Measurements from ENCODE around the gene PSD2. TPM values are rescaled to one million over a fixed set of nuclear protein-coding genes. Genes with fewer than 3 reads are reported as not detected.

Gene PSD2
- polyA plus RNA-seq, 2 donors: 0.02 to 0.04 TPM

GRCh38 chr5:139831624-139832023, 36.0 kb downstream of the PSD2 start:
- 70 to 75% methylated on average over 3 of the region's 3 CpGs for WGBS, 2 donors
- no peaks in the 10 kb centered on the region for H3K4me1 ChIP-seq (ENCODE audit: control insufficient read depth in 2 of 2, insufficient read depth in 2 of 2, low read length in 1 of 2)
- no peak overlapping the region for H3K4me3 ChIP-seq (ENCODE audit: low read depth in 1 of 2, low read length in 2 of 2)
- H3K27ac ChIP-seq (ENCODE audit: low read depth in 2 of 2, low read length in 1 of 2): no peak overlapping the region
- H3K36me3 ChIP-seq (ENCODE audit: control insufficient read depth in 2 of 2, insufficient read depth in 2 of 2, low read length in 1 of 2): no peaks in the 10 kb centered on the region
- H3K27me3 ChIP-seq (ENCODE audit: control insufficient read depth in 1 of 2, insufficient read depth in 2 of 2, low read length in 2 of 2): peaks cover 0 to 2% of the 10 kb centered on the region in 2 donors
- no peaks in the 10 kb centered on the region for H3K9me3 ChIP-seq (ENCODE audit: control insufficient read depth in 2 of 2, insufficient read depth in 1 of 2, low read depth in 1 of 2, low read length in 1 of 2)

GRCh38 chr5:139833525-139833924, 37.9 kb downstream of the PSD2 start:
- Histone ChIP-seq H3K4me3 (ENCODE audit: low read depth in 1 of 2, low read length in 2 of 2) (no peak overlapping the region), H3K27ac (ENCODE audit: low read depth in 2 of 2, low read length in 1 of 2) (no peak overlapping the region), H3K27me3 (ENCODE audit: control insufficient read depth in 1 of 2, insufficient read depth in 2 of 2, low read length in 2 of 2) (peaks cover 0 to 2% of the 10 kb centered on the region in 2 donors), H3K4me1 (ENCODE audit: control insufficient read depth in 2 of 2, insufficient read depth in 2 of 2, low read length in 1 of 2) (no peaks in the 10 kb centered on the region), H3K9me3 (ENCODE audit: control insufficient read depth in 2 of 2, insufficient read depth in 1 of 2, low read depth in 1 of 2, low read length in 1 of 2) (no peaks in the 10 kb centered on the region), H3K36me3 (ENCODE audit: control insufficient read depth in 2 of 2, insufficient read depth in 2 of 2, low read length in 1 of 2) (no peaks in the 10 kb centered on the region)
- 47 to 54% methylated on average over 3 of the region's 3 CpGs for WGBS, 2 donors

GRCh38 chr5:139835656-139836055, 40.0 kb downstream of the PSD2 start:
- WGBS, 2 donors: 57% methylated on average over 3 of the region's 3 CpGs
- peaks cover 0 to 2% of the 10 kb centered on the region in 2 donors for H3K27me3 ChIP-seq (ENCODE audit: control insufficient read depth in 1 of 2, insufficient read depth in 2 of 2, low read length in 2 of 2)
- H3K4me1 ChIP-seq (ENCODE audit: control insufficient read depth in 2 of 2, insufficient read depth in 2 of 2, low read length in 1 of 2): no peaks in the 10 kb centered on the region
- no peaks in the 10 kb centered on the region for H3K36me3 ChIP-seq (ENCODE audit: control insufficient read depth in 2 of 2, insufficient read depth in 2 of 2, low read length in 1 of 2)
- no peak overlapping the region for H3K4me3 ChIP-seq (ENCODE audit: low read depth in 1 of 2, low read length in 2 of 2)
- H3K9me3 ChIP-seq (ENCODE audit: control insufficient read depth in 2 of 2, insufficient read depth in 1 of 2, low read depth in 1 of 2, low read length in 1 of 2): no peaks in the 10 kb centered on the region
- no peak overlapping the region for H3K27ac ChIP-seq (ENCODE audit: low read depth in 2 of 2, low read length in 1 of 2)

- H3K27me3 ChIP-seq (ENCODE audit: control insufficient read depth in 1 of 2, insufficient read depth in 2 of 2, low read length in 2 of 2): peaks cover 0 to 2% of the 10 kb centered on the region in 2 donors
- H3K4me3 ChIP-seq (ENCODE audit: low read depth in 1 of 2, low read length in 2 of 2): no peak overlapping the region
- H3K4me1 ChIP-seq (ENCODE audit: control insufficient read depth in 2 of 2, insufficient read depth in 2 of 2, low read length in 1 of 2): no peaks in the 10 kb centered on the region
- no peaks in the 10 kb centered on the region for H3K36me3 ChIP-seq (ENCODE audit: control insufficient read depth in 2 of 2, insufficient read depth in 2 of 2, low read length in 1 of 2)
- no peak overlapping the region for H3K27ac ChIP-seq (ENCODE audit: low read depth in 2 of 2, low read length in 1 of 2)
- 94 to 96% methylated on average over 22 of the region's 22 CpGs for WGBS, 2 donors
- no peaks in the 10 kb centered on the region for H3K9me3 ChIP-seq (ENCODE audit: control insufficient read depth in 2 of 2, insufficient read depth in 1 of 2, low read depth in 1 of 2, low read length in 1 of 2)
Observed at GRCh38 chr5:139836469-139837208, 41.0 kb downstream of the PSD2 start.

- Histone ChIP-seq H3K9me3 (ENCODE audit: control insufficient read depth in 2 of 2, insufficient read depth in 1 of 2, low read depth in 1 of 2, low read length in 1 of 2) (no peaks in the 10 kb centered on the region), H3K27me3 (ENCODE audit: control insufficient read depth in 1 of 2, insufficient read depth in 2 of 2, low read length in 2 of 2) (peaks cover 0 to 2% of the 10 kb centered on the region in 2 donors), H3K4me3 (ENCODE audit: low read depth in 1 of 2, low read length in 2 of 2) (no peak overlapping the region), H3K36me3 (ENCODE audit: control insufficient read depth in 2 of 2, insufficient read depth in 2 of 2, low read length in 1 of 2) (no peaks in the 10 kb centered on the region), H3K27ac (ENCODE audit: low read depth in 2 of 2, low read length in 1 of 2) (no peak overlapping the region), H3K4me1 (ENCODE audit: control insufficient read depth in 2 of 2, insufficient read depth in 2 of 2, low read length in 1 of 2) (no peaks in the 10 kb centered on the region)
- WGBS, 2 donors: 86 to 89% methylated on average over 10 of the region's 10 CpGs
Observed at GRCh38 chr5:139837711-139838380, 42.2 kb downstream of the PSD2 start.

- Histone ChIP-seq H3K27ac (ENCODE audit: low read depth in 2 of 2, low read length in 1 of 2) (no peak overlapping the region), H3K4me1 (ENCODE audit: control insufficient read depth in 2 of 2, insufficient read depth in 2 of 2, low read length in 1 of 2) (no peaks in the 10 kb centered on the region), H3K36me3 (ENCODE audit: control insufficient read depth in 2 of 2, insufficient read depth in 2 of 2, low read length in 1 of 2) (no peaks in the 10 kb centered on the region), H3K9me3 (ENCODE audit: control insufficient read depth in 2 of 2, insufficient read depth in 1 of 2, low read depth in 1 of 2, low read length in 1 of 2) (no peaks in the 10 kb centered on the region), H3K27me3 (ENCODE audit: control insufficient read depth in 1 of 2, insufficient read depth in 2 of 2, low read length in 2 of 2) (peaks cover 0 to 2% of the 10 kb centered on the region in 2 donors), H3K4me3 (ENCODE audit: low read depth in 1 of 2, low read length in 2 of 2) (no peak overlapping the region)
- 83 to 88% methylated on average over 10 to 12 of the region's 12 CpGs for whole genome bisulfite sequencing, 2 donors
Observed at GRCh38 chr5:139838381-139839197, 43.0 kb downstream of the PSD2 start.

- no peaks in the 10 kb centered on the region for H3K9me3 ChIP-seq (ENCODE audit: control insufficient read depth in 2 of 2, insufficient read depth in 1 of 2, low read depth in 1 of 2, low read length in 1 of 2)
- H3K36me3 ChIP-seq (ENCODE audit: control insufficient read depth in 2 of 2, insufficient read depth in 2 of 2, low read length in 1 of 2): no peaks in the 10 kb centered on the region
- H3K27me3 ChIP-seq (ENCODE audit: control insufficient read depth in 1 of 2, insufficient read depth in 2 of 2, low read length in 2 of 2): peaks cover 0 to 2% of the 10 kb centered on the region in 2 donors
- WGBS, 2 donors: 90 to 91% methylated on average over 16 of the region's 16 CpGs
- no peak overlapping the region for H3K27ac ChIP-seq (ENCODE audit: low read depth in 2 of 2, low read length in 1 of 2)
- no peaks in the 10 kb centered on the region for H3K4me1 ChIP-seq (ENCODE audit: control insufficient read depth in 2 of 2, insufficient read depth in 2 of 2, low read length in 1 of 2)
- no peak overlapping the region for H3K4me3 ChIP-seq (ENCODE audit: low read depth in 1 of 2, low read length in 2 of 2)
Observed at GRCh38 chr5:139839232-139839815, 43.7 kb downstream of the PSD2 start.

- no peaks in the 10 kb centered on the region for H3K9me3 ChIP-seq (ENCODE audit: control insufficient read depth in 2 of 2, insufficient read depth in 1 of 2, low read depth in 1 of 2, low read length in 1 of 2)
- H3K27me3 ChIP-seq (ENCODE audit: control insufficient read depth in 1 of 2, insufficient read depth in 2 of 2, low read length in 2 of 2): peaks cover 0 to 2% of the 10 kb centered on the region in 2 donors
- no peaks in the 10 kb centered on the region for H3K4me1 ChIP-seq (ENCODE audit: control insufficient read depth in 2 of 2, insufficient read depth in 2 of 2, low read length in 1 of 2)
- WGBS, 2 donors: 89% methylated on average over 8 of the region's 8 CpGs
- no peak overlapping the region for H3K27ac ChIP-seq (ENCODE audit: low read depth in 2 of 2, low read length in 1 of 2)
- no peak overlapping the region for H3K4me3 ChIP-seq (ENCODE audit: low read depth in 1 of 2, low read length in 2 of 2)
- no peaks in the 10 kb centered on the region for H3K36me3 ChIP-seq (ENCODE audit: control insufficient read depth in 2 of 2, insufficient read depth in 2 of 2, low read length in 1 of 2)
Observed at GRCh38 chr5:139839918-139840317, 44.3 kb downstream of the PSD2 start.

- no peaks in the 10 kb centered on the region for H3K36me3 ChIP-seq (ENCODE audit: control insufficient read depth in 2 of 2, insufficient read depth in 2 of 2, low read length in 1 of 2)
- H3K4me1 ChIP-seq (ENCODE audit: control insufficient read depth in 2 of 2, insufficient read depth in 2 of 2, low read length in 1 of 2): no peaks in the 10 kb centered on the region
- no peaks in the 10 kb centered on the region for H3K9me3 ChIP-seq (ENCODE audit: control insufficient read depth in 2 of 2, insufficient read depth in 1 of 2, low read depth in 1 of 2, low read length in 1 of 2)
- no peak overlapping the region for H3K27ac ChIP-seq (ENCODE audit: low read depth in 2 of 2, low read length in 1 of 2)
- no peaks in the 10 kb centered on the region for H3K27me3 ChIP-seq (ENCODE audit: control insufficient read depth in 1 of 2, insufficient read depth in 2 of 2, low read length in 2 of 2)
- no peak overlapping the region for H3K4me3 ChIP-seq (ENCODE audit: low read depth in 1 of 2, low read length in 2 of 2)
- WGBS, 2 donors: 73 to 77% methylated on average over 4 of the region's 4 CpGs
Observed at GRCh38 chr5:139841549-139841948, 45.9 kb downstream of the PSD2 start.
